HEK293 (cell line): ENCODE data around the gene BCKDHB.
A peak's percentile ranks its signal among the peaks of the same experiment; 100 is the strongest.

ENCODE experiments used
- CTCF ChIA-PET: fragments of 350-600 bp; formaldehyde crosslinking; extraction: SDS; loops from one replicate; lab custom pipeline; 2021; ENCODE audit warnings: antibody characterized with exemption; lab: Yijun Ruan, JAX
- POLR2A ChIA-PET: fragments of 300-600 bp; formaldehyde crosslinking; extraction: SDS; loops from one replicate; lab custom pipeline; 2020; ENCODE audit warnings: antibody characterized with exemption, inconsistent platforms; lab: Yijun Ruan, JAX
- H3K27ac ChIP-seq: fragments of 200-500 bp; sonication (Bioruptor generic); 2 replicates; pipeline ENCODE4 v1.5.1; 2014; ENCODE audit warnings: low read depth, low read length, control low read depth, inconsistent platforms; ENCODE audit errors: extremely low read depth
- H3K36me3 ChIP-seq, 2 experiments: fragments of 200-500 bp in 1 of 2; sonication (Bioruptor generic) in 1 of 2; 1 replicate in 1 of 2; 2 replicates in 1 of 2; pipeline ENCODE4 v1.5.1; 2014 to 2017; ENCODE audit warnings: inconsistent platforms in 2 of 2, low read length in 2 of 2; ENCODE audit not compliant: control insufficient read depth in 2 of 2, insufficient read depth in 1 of 2
- H3K4me1 ChIP-seq: fragments of 200-500 bp; sonication (Bioruptor generic); 2 replicates; pipeline ENCODE4 v1.5.1; 2014; ENCODE audit warnings: mild to moderate bottlenecking, low read length, inconsistent platforms; ENCODE audit not compliant: control insufficient read depth, insufficient read depth
- H3K4me3 ChIP-seq: 2 replicates; pipeline ENCODE4 v1.5.1; 2011; ENCODE audit warnings: low read depth, mild to moderate bottlenecking, control low read depth, low read length, moderate library complexity
- H3K9me3 ChIP-seq: fragments of 200-500 bp; sonication (Bioruptor generic); 2 replicates; pipeline ENCODE4 v1.5.1; 2014; ENCODE audit warnings: low read depth, low read length, inconsistent platforms; ENCODE audit not compliant: control insufficient read depth, insufficient read depth
- OSR2 ChIP-seq: fragments of 450-650 bp; formaldehyde crosslinking; IDR thresholded peaks from 2 replicates; pipeline ENCODE4 v1.5.1; 2016; ENCODE audit warnings: missing biosample characterization, missing genetic modification characterization
- PRDM2 ChIP-seq: fragments of 450-650 bp; formaldehyde crosslinking; IDR thresholded peaks from 2 replicates; pipeline ENCODE4 v1.5.1; 2016; ENCODE audit warnings: missing biosample characterization, missing genetic modification characterization, borderline replicate concordance
- SP7 ChIP-seq: fragments of 450-650 bp; formaldehyde crosslinking; IDR thresholded peaks from 2 replicates; pipeline ENCODE4 v1.5.1; 2016; ENCODE audit warnings: missing biosample characterization, missing genetic modification characterization
- TCF7L2 ChIP-seq: IDR thresholded peaks from 2 replicates; pipeline ENCODE4 v1.6.1; 2011; ENCODE audit warnings: low read depth, mild to moderate bottlenecking, inconsistent platforms, low read length, moderate library complexity, borderline replicate concordance
- ZNF239 ChIP-seq: fragments of 450-650 bp; formaldehyde crosslinking; IDR thresholded peaks from 2 replicates; pipeline ENCODE4 v1.5.1; 2016; ENCODE audit warnings: missing biosample characterization, missing genetic modification characterization
- ZNF335 ChIP-seq: fragments of 450-650 bp; formaldehyde crosslinking; conservative IDR thresholded peaks from 2 replicates; pipeline ENCODE4 v1.5.1; 2016; ENCODE audit warnings: missing biosample characterization, missing genetic modification characterization
- ZNF341 ChIP-seq: fragments of 450-650 bp; formaldehyde crosslinking; IDR thresholded peaks from 2 replicates; pipeline ENCODE4; 2016; ENCODE audit warnings: low read depth, missing biosample characterization, missing genetic modification characterization
- ZNF433 ChIP-seq: fragments of 450-650 bp; formaldehyde crosslinking; IDR thresholded peaks from 2 replicates; pipeline ENCODE4 v1.5.1; 2016; ENCODE audit warnings: missing biosample characterization, missing genetic modification characterization, low read depth
- ZNF513 ChIP-seq: fragments of 450-650 bp; IDR thresholded peaks from 2 replicates; pipeline ENCODE4 v1.5.1; 2018; ENCODE audit warnings: missing biosample characterization, missing genetic modification characterization
- ZNF843 ChIP-seq: fragments of 450-650 bp; formaldehyde crosslinking; IDR thresholded peaks from 2 replicates; pipeline ENCODE4 v1.5.1; 2016; ENCODE audit warnings: missing biosample characterization, missing genetic modification characterization
- TF ChIP-seq, protein P1 (sequence below): fragments of 450-650 bp; formaldehyde crosslinking; IDR thresholded peaks from 2 replicates; pipeline ENCODE4 v1.5.1; 2016; ENCODE audit warnings: missing biosample characterization, missing genetic modification characterization
- TF ChIP-seq, protein P2 (sequence below): fragments of 450-650 bp; formaldehyde crosslinking; IDR thresholded peaks from 2 replicates; pipeline ENCODE4 v1.5.1; 2017; ENCODE audit warnings: missing biosample characterization, missing genetic modification characterization
- TF ChIP-seq, protein P3 (sequence below): fragments of 450-650 bp; formaldehyde crosslinking; IDR thresholded peaks from 2 replicates; pipeline ENCODE4 v1.5.1; 2016; ENCODE audit warnings: missing biosample characterization, missing genetic modification characterization
- TF ChIP-seq, protein P4 (sequence below): fragments of 450-650 bp; formaldehyde crosslinking; IDR thresholded peaks from 2 replicates; pipeline ENCODE4 v1.5.1; 2016; ENCODE audit warnings: missing biosample characterization, missing genetic modification characterization

Gene BCKDHB

DNA sequence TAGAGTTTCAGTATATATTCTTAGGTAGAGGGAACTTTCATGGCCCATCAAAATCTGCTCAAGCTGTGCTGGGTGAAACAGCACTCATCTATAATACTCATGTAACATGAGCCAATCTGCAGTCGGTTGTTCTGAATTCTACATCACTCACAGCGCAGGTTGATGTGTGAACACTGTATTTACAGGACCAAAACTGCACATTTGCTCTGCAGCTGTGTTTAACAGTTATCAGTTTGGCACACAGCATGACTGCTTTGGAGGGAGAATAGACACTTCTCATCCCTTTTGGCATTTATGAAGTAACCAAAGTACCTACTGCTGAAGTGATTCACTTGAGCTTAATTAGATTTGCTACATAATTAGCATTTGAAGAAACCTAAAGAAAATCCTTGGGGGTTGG lies 225.1 kb downstream of the BCKDHB start (continued):
- no peak for TF ChIP-seq ZNF513 (tag by site-specific recombination)
- no peak for TF ChIP-seq ZNF433 (tag by site-specific recombination)

- POLR2A ChIA-PET: no interaction called here
- Histone ChIP-seq H3K4me3 (no peak overlapping the region), H3K4me1 (peaks cover 15% of the 10 kb centered on the region; the same call in 1 of the 2 replicates), H3K27ac (no peak overlapping the region), H3K9me3 (no peaks in the 10 kb centered on the region), H3K36me3 (no peaks in the 10 kb centered on the region)
- TF ChIP-seq, protein P1, sequence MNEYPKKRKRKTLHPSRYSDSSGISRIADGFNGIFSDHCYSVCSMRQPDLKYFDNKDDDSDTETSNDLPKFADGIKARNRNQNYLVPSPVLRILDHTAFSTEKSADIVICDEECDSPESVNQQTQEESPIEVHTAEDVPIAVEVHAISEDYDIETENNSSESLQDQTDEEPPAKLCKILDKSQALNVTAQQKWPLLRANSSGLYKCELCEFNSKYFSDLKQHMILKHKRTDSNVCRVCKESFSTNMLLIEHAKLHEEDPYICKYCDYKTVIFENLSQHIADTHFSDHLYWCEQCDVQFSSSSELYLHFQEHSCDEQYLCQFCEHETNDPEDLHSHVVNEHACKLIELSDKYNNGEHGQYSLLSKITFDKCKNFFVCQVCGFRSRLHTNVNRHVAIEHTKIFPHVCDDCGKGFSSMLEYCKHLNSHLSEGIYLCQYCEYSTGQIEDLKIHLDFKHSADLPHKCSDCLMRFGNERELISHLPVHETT (tag by site-specific recombination): no peak
- TF ChIP-seq ZNF341 (tag by site-specific recombination) (peak; percentile 53), PRDM2 (tag by site-specific recombination) (no peak)
- CTCF ChIA-PET: no interaction called here
Measured at GRCh38 chr6:80331974-80332373, 225.5 kb downstream of the BCKDHB start.

GRCh38 chr6:80333342-80333741 lies 226.9 kb downstream of the BCKDHB start:
- no peaks in the 10 kb centered on the region for H3K36me3 ChIP-seq
- CTCF ChIA-PET: interaction anchor here (1.0 kb wide), 1 partner anchor 119 kb away, joined by 3 read pairs; no protein-coding TSS in a partner anchor
- TF ChIP-seq ZNF843 (tag by site-specific recombination) (0 out of 2 replicates have a peak, but pooled peaks have one; percentile 17), OSR2 (tag by site-specific recombination) (peak; percentile 39; the same call in 1 of the 2 replicates), ZNF239 (no peak), TCF7L2 (no peak), ZNF335 (0 out of 2 replicates have a peak, but pooled peaks have one; percentile 14), SP7 (tag by site-specific recombination) (peak; percentile 27; the same call in 1 of the 2 replicates)
- TF ChIP-seq, protein P2, sequence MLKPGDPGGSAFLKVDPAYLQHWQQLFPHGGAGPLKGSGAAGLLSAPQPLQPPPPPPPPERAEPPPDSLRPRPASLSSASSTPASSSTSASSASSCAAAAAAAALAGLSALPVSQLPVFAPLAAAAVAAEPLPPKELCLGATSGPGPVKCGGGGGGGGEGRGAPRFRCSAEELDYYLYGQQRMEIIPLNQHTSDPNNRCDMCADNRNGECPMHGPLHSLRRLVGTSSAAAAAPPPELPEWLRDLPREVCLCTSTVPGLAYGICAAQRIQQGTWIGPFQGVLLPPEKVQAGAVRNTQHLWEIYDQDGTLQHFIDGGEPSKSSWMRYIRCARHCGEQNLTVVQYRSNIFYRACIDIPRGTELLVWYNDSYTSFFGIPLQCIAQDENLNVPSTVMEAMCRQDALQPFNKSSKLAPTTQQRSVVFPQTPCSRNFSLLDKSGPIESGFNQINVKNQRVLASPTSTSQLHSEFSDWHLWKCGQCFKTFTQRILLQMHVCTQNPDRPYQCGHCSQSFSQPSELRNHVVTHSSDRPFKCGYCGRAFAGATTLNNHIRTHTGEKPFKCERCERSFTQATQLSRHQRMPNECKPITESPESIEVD (tag by site-specific recombination): peak; percentile 43; the same call in 1 of the 2 replicates
- TF ChIP-seq, protein P3, sequence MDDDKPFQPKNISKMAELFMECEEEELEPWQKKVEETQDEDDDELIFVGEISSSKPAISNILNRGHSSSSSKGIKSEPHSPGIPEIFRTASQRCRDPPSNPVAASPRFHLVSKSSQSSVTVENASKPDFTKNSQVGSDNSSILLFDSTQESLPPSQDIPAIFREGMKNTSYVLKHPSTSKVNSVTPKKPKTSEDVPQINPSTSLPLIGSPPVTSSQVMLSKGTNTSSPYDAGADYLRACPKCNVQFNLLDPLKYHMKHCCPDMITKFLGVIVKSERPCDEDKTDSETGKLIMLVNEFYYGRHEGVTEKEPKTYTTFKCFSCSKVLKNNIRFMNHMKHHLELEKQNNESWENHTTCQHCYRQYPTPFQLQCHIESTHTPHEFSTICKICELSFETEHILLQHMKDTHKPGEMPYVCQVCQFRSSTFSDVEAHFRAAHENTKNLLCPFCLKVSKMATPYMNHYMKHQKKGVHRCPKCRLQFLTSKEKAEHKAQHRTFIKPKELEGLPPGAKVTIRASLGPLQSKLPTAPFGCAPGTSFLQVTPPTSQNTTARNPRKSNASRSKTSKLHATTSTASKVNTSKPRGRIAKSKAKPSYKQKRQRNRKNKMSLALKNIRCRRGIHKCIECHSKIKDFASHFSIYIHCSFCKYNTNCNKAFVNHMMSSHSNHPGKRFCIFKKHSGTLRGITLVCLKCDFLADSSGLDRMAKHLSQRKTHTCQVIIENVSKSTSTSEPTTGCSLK (tag by site-specific recombination): no peak
- TF ChIP-seq, protein P4, sequence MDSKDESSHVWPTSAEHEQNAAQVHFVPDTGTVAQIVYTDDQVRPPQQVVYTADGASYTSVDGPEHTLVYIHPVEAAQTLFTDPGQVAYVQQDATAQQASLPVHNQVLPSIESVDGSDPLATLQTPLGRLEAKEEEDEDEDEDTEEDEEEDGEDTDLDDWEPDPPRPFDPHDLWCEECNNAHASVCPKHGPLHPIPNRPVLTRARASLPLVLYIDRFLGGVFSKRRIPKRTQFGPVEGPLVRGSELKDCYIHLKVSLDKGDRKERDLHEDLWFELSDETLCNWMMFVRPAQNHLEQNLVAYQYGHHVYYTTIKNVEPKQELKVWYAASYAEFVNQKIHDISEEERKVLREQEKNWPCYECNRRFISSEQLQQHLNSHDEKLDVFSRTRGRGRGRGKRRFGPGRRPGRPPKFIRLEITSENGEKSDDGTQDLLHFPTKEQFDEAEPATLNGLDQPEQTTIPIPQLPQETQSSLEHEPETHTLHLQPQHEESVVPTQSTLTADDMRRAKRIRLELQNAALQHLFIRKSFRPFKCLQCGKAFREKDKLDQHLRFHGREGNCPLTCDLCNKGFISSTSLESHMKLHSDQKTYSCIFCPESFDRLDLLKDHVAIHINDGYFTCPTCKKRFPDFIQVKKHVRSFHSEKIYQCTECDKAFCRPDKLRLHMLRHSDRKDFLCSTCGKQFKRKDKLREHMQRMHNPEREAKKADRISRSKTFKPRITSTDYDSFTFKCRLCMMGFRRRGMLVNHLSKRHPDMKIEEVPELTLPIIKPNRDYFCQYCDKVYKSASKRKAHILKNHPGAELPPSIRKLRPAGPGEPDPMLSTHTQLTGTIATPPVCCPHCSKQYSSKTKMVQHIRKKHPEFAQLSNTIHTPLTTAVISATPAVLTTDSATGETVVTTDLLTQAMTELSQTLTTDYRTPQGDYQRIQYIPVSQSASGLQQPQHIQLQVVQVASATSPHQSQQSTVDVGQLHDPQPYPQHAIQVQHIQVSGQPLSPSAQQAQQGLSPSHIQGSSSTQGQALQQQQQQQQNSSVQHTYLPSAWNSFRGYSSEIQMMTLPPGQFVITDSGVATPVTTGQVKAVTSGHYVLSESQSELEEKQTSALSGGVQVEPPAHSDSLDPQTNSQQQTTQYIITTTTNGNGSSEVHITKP (tag by site-specific recombination): peak; percentile 32; the same call in 1 of the 2 replicates
- TF ChIP-seq, all 188 proteins: peak for 6
- peaks cover 15% of the 10 kb centered on the region; the same call in 1 of the 2 replicates for H3K4me1 ChIP-seq
- POLR2A ChIA-PET: no interaction called here
- no peak overlapping the region for H3K27ac ChIP-seq
- no peaks in the 10 kb centered on the region for H3K9me3 ChIP-seq
- H3K4me3 ChIP-seq: no peak overlapping the region
